GM10266 (cell line): ENCODE results near the gene PRMT2.

Experiments
- DNase-seq: peaks from one replicate; pipeline ENCODE4 v3.0.0; 2012; ENCODE audit errors: extremely low spot score
- CTCF ChIP-seq: IDR thresholded peaks from 2 replicates; pipeline ENCODE4 v1.5.1; 2012; ENCODE audit warnings: mild to moderate bottlenecking, low read depth; ENCODE audit not compliant: control insufficient read depth, insufficient read depth; ENCODE audit errors: missing control alignments

Gene PRMT2

GRCh38 chr21:46606427-46606813, 29.1 kb upstream of the PRMT2 start:
- no peak for DNase-seq
- no peak for TF ChIP-seq CTCF

- no peak for TF ChIP-seq CTCF
- DNase-seq, result no peak
Measured at GRCh38 chr21:46607636-46608035, 27.8 kb upstream of the PRMT2 start.

- no peak for DNase-seq
- TF ChIP-seq CTCF, result no peak
Measured at GRCh38 chr21:46608672-46609111, 26.8 kb upstream of the PRMT2 start.

GRCh38 chr21:46610018-46610701, 25.3 kb upstream of the PRMT2 start:
- DNase-seq, result no peak
- no peak for TF ChIP-seq CTCF

GRCh38 chr21:46613391-46613790, 22.1 kb upstream of the PRMT2 start:
- TF ChIP-seq CTCF, result no peak
- no peak for DNase-seq

- TF ChIP-seq CTCF, result no peak
- no peak for DNase-seq
Measured at GRCh38 chr21:46616050-46616449, 19.4 kb upstream of the PRMT2 start.

GRCh38 chr21:46616656-46617055, 18.8 kb upstream of the PRMT2 start:
- no peak for TF ChIP-seq CTCF
- DNase-seq, result no peak
